LNCAP (cell line): Measurements from ENCODE around the gene CFAP126.

Source experiments
- CTCF ChIP-seq: fragments of 450-650 bp; IDR thresholded peaks from 2 replicates; pipeline ENCODE4 v1.5.1; 2017; ENCODE audit warnings: mild to moderate bottlenecking

Gene CFAP126

DNA sequence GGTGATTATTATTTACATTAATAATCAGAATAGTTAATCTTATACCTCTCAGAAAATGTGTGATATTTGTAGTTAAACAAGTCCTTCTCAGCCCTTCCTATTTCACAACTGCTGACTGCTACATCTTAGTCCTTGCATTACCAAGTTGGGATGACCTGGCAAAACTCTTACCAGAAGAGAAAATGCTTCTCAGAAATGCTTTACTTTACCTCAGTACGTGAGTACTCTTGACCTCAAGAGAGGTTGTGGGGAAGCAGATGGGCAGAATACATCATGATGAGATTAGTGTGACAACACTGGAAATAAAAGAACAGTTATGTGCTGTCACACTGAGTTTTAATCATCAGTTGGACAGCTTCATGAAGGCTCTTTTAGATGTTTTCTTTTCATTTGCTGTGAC is 16.2 kb downstream of the CFAP126 start:
- no peak for TF ChIP-seq CTCF

- no peak for TF ChIP-seq CTCF
Observed at GRCh38 chr1:161350671-161351070, 17.0 kb downstream of the CFAP126 start.

GRCh38 chr1:161342821-161343220 is 24.9 kb downstream of the CFAP126 start:
- no peak for TF ChIP-seq CTCF

DNA sequence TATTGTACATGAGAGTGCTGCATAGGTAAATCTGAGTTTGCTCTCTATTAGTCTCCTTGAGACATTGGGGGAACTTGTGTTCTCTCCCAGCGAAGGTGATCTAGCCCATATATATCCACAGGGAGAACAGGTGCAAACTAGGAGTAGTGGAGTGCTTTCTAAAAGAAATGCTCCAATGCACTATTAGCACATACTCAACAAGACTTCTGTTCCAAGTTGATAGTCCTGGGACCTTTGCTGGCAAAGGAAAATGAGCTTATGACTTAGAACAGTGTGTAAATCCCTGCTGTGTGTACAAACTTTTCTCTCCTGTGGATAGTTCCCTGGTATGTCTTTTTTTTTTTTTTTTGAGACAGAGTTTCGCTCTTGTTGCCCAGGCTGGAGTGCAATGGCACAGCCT is 25.5 kb downstream of the CFAP126 start:
- no peak for TF ChIP-seq CTCF

GRCh38 chr1:161335796-161336195 is 31.9 kb downstream of the CFAP126 start:
- no peak for TF ChIP-seq CTCF

DNA sequence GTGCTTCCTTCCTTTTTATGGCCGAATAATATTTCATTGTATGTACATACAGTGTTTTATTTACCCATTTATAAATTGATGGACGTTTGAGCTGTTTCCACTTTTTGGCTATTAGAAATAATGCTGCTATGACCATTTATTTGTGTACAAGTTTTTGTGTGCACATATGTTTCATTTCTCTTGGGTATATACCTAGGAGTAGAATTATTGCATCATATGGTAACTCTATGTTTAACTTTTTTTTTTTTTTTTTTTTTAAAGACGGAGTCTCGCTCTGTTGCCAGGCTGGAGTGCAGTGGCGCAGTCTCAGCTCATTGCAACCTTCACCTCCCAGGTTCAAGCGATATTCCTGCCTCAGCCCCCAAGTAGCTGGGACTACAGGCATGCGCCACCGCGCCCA is 34.5 kb downstream of the CFAP126 start:
- TF ChIP-seq CTCF = no peak

- TF ChIP-seq CTCF = no peak
Observed at GRCh38 chr1:161330346-161330745, 37.3 kb downstream of the CFAP126 start.

GRCh38 chr1:161324020-161324419 is 43.7 kb downstream of the CFAP126 start:
- TF ChIP-seq CTCF = no peak
